ENCODE measurements around the gene SPOCK1.

Gene SPOCK1

GRCh38 chr5:137036640-137037039 lies 462.5 kb downstream of the SPOCK1 start:
- no peak overlapping the region for H3K9ac ChIP-seq (ENCODE audit: low read depth, low read length)
- H3K36me3 ChIP-seq (ENCODE audit: insufficient read depth, low read length) = no peaks in the 10 kb centered on the region
- H3K9me3 ChIP-seq (ENCODE audit: control insufficient read depth, insufficient read depth, low read length) = no peaks in the 10 kb centered on the region
- H3K4me1 ChIP-seq (ENCODE audit: insufficient read depth, low read length) = peaks cover 34% of the 10 kb centered on the region

- no peaks in the 10 kb centered on the region for H3K9me3 ChIP-seq (ENCODE audit: control insufficient read depth, insufficient read depth, low read length)
- H3K9ac ChIP-seq (ENCODE audit: low read depth, low read length) = no peak overlapping the region
- H3K4me1 ChIP-seq (ENCODE audit: insufficient read depth, low read length) = peaks cover 34% of the 10 kb centered on the region
- no peaks in the 10 kb centered on the region for H3K36me3 ChIP-seq (ENCODE audit: insufficient read depth, low read length)
These were observed 463.6 kb downstream of the SPOCK1 start for GRCh38 chr5:137035480-137035878.

GRCh38 chr5:137034764-137035479 lies 464.2 kb downstream of the SPOCK1 start:
- Histone ChIP-seq H3K9me3 (ENCODE audit: control insufficient read depth, insufficient read depth, low read length) (no peaks in the 10 kb centered on the region), H3K4me1 (ENCODE audit: insufficient read depth, low read length) (peaks cover 34% of the 10 kb centered on the region), H3K9ac (ENCODE audit: low read depth, low read length) (no peak overlapping the region), H3K36me3 (ENCODE audit: insufficient read depth, low read length) (no peaks in the 10 kb centered on the region)

- Histone ChIP-seq H3K4me1 (ENCODE audit: insufficient read depth, low read length) (peaks cover 34% of the 10 kb centered on the region), H3K36me3 (ENCODE audit: insufficient read depth, low read length) (no peaks in the 10 kb centered on the region), H3K9me3 (ENCODE audit: control insufficient read depth, insufficient read depth, low read length) (no peaks in the 10 kb centered on the region), H3K9ac (ENCODE audit: low read depth, low read length) (no peak overlapping the region)
These were observed 464.9 kb downstream of the SPOCK1 start for GRCh38 chr5:137034213-137034612.

GRCh38 chr5:137032929-137033328 lies 466.2 kb downstream of the SPOCK1 start:
- Histone ChIP-seq H3K4me1 (ENCODE audit: insufficient read depth, low read length) (peaks cover 33% of the 10 kb centered on the region), H3K36me3 (ENCODE audit: insufficient read depth, low read length) (no peaks in the 10 kb centered on the region), H3K9ac (ENCODE audit: low read depth, low read length) (no peak overlapping the region), H3K9me3 (ENCODE audit: control insufficient read depth, insufficient read depth, low read length) (no peaks in the 10 kb centered on the region)

- Histone ChIP-seq H3K36me3 (ENCODE audit: insufficient read depth, low read length) (no peaks in the 10 kb centered on the region), H3K4me1 (ENCODE audit: insufficient read depth, low read length) (peaks cover 4% of the 10 kb centered on the region; the same call in 1 of the 2 replicates), H3K9me3 (ENCODE audit: control insufficient read depth, insufficient read depth, low read length) (no peaks in the 10 kb centered on the region), H3K9ac (ENCODE audit: low read depth, low read length) (no peak overlapping the region)
These were observed 471.4 kb downstream of the SPOCK1 start for GRCh38 chr5:137027758-137028157.

- Histone ChIP-seq H3K9ac (ENCODE audit: low read depth, low read length) (no peak overlapping the region), H3K4me1 (ENCODE audit: insufficient read depth, low read length) (no peaks in the 10 kb centered on the region), H3K36me3 (ENCODE audit: insufficient read depth, low read length) (no peaks in the 10 kb centered on the region), H3K9me3 (ENCODE audit: control insufficient read depth, insufficient read depth, low read length) (no peaks in the 10 kb centered on the region)
These were observed 472.8 kb downstream of the SPOCK1 start for GRCh38 chr5:137026296-137026695.

- no peaks in the 10 kb centered on the region for H3K36me3 ChIP-seq (ENCODE audit: insufficient read depth, low read length)
- no peaks in the 10 kb centered on the region for H3K9me3 ChIP-seq (ENCODE audit: control insufficient read depth, insufficient read depth, low read length)
- H3K4me1 ChIP-seq (ENCODE audit: insufficient read depth, low read length) = no peaks in the 10 kb centered on the region
- H3K9ac ChIP-seq (ENCODE audit: low read depth, low read length) = no peak overlapping the region
These were observed 475.1 kb downstream of the SPOCK1 start for GRCh38 chr5:137024044-137024443.

GRCh38 chr5:137023371-137023770 lies 475.8 kb downstream of the SPOCK1 start:
- no peak overlapping the region for H3K9ac ChIP-seq (ENCODE audit: low read depth, low read length)
- H3K9me3 ChIP-seq (ENCODE audit: control insufficient read depth, insufficient read depth, low read length) = no peaks in the 10 kb centered on the region
- H3K36me3 ChIP-seq (ENCODE audit: insufficient read depth, low read length) = no peaks in the 10 kb centered on the region
- H3K4me1 ChIP-seq (ENCODE audit: insufficient read depth, low read length) = no peaks in the 10 kb centered on the region

GRCh38 chr5:137022725-137023124 lies 476.4 kb downstream of the SPOCK1 start:
- Histone ChIP-seq H3K9ac (ENCODE audit: low read depth, low read length) (no peak overlapping the region), H3K4me1 (ENCODE audit: insufficient read depth, low read length) (no peaks in the 10 kb centered on the region), H3K9me3 (ENCODE audit: control insufficient read depth, insufficient read depth, low read length) (no peaks in the 10 kb centered on the region), H3K36me3 (ENCODE audit: insufficient read depth, low read length) (no peaks in the 10 kb centered on the region)

- no peaks in the 10 kb centered on the region for H3K4me1 ChIP-seq (ENCODE audit: insufficient read depth, low read length)
- H3K9me3 ChIP-seq (ENCODE audit: control insufficient read depth, insufficient read depth, low read length) = no peaks in the 10 kb centered on the region
- H3K36me3 ChIP-seq (ENCODE audit: insufficient read depth, low read length) = no peaks in the 10 kb centered on the region
These were observed 477.1 kb downstream of the SPOCK1 start for GRCh38 chr5:137022043-137022442.

GRCh38 chr5:137019229-137019628 lies 479.9 kb downstream of the SPOCK1 start:
- no peaks in the 10 kb centered on the region for H3K9me3 ChIP-seq (ENCODE audit: control insufficient read depth, insufficient read depth, low read length)
- no peaks in the 10 kb centered on the region for H3K4me1 ChIP-seq (ENCODE audit: insufficient read depth, low read length)
- no peaks in the 10 kb centered on the region for H3K36me3 ChIP-seq (ENCODE audit: insufficient read depth, low read length)
- H3K9ac ChIP-seq (ENCODE audit: low read depth, low read length) = no peak overlapping the region

More at GRCh38 chr5:137022043-137022442, 477.1 kb downstream of the SPOCK1 start:
- H3K9ac ChIP-seq (ENCODE audit: low read depth, low read length) = no peak overlapping the region

GRCh38 chr5:137016783-137017324 lies 482.3 kb downstream of the SPOCK1 start:
- H3K9ac ChIP-seq (ENCODE audit: low read depth, low read length) = no peak overlapping the region
- no peaks in the 10 kb centered on the region for H3K9me3 ChIP-seq (ENCODE audit: control insufficient read depth, insufficient read depth, low read length)
- H3K4me1 ChIP-seq (ENCODE audit: insufficient read depth, low read length) = no peaks in the 10 kb centered on the region
- H3K36me3 ChIP-seq (ENCODE audit: insufficient read depth, low read length) = no peaks in the 10 kb centered on the region

GRCh38 chr5:137015540-137016116 lies 483.5 kb downstream of the SPOCK1 start:
- no peaks in the 10 kb centered on the region for H3K4me1 ChIP-seq (ENCODE audit: insufficient read depth, low read length)
- H3K9me3 ChIP-seq (ENCODE audit: control insufficient read depth, insufficient read depth, low read length) = no peaks in the 10 kb centered on the region
- no peak overlapping the region for H3K9ac ChIP-seq (ENCODE audit: low read depth, low read length)
- H3K36me3 ChIP-seq (ENCODE audit: insufficient read depth, low read length) = no peaks in the 10 kb centered on the region

- Histone ChIP-seq H3K4me1 (ENCODE audit: insufficient read depth, low read length) (no peaks in the 10 kb centered on the region), H3K9ac (ENCODE audit: low read depth, low read length) (no peak overlapping the region), H3K9me3 (ENCODE audit: control insufficient read depth, insufficient read depth, low read length) (no peaks in the 10 kb centered on the region), H3K36me3 (ENCODE audit: insufficient read depth, low read length) (no peaks in the 10 kb centered on the region)
These were observed 484.4 kb downstream of the SPOCK1 start for GRCh38 chr5:137014731-137015130.
